K562 (cell line): ENCODE measurements around the gene CEL. TPM values are rescaled to one million over a fixed set of nuclear protein-coding genes. Genes with fewer than 3 reads are reported as not detected.

Source experiments
- ATAC-seq: fragments of 200-7000 bp; cut with Tn5 transposase; 3 replicates; pipeline ENCODE4 v1.9.1; 2020; ENCODE audit warnings: moderate library complexity
- BruUV-seq: library from RNA; stranded (reverse); fragments of 400-500 nt; replicated peaks from 2 replicates; lab custom pipeline; 2021; lab: Mats Ljungman, UMichigan
- CTCF ChIA-PET: fragments of 300-600 bp; formaldehyde crosslinking; extraction: SDS; loops from one replicate; lab custom pipeline; 2021; ENCODE audit warnings: low intra/inter-chr PET ratio; lab: Yijun Ruan, JAX
- POLR2A ChIA-PET: fragments of 300-600, 350-650 bp; sonication (Branson Sonifier 250); formaldehyde crosslinking; extraction: SDS; loops from one replicate; lab custom pipeline; 2021; ENCODE audit warnings: antibody characterized with exemption, inconsistent platforms; lab: Yijun Ruan, JAX
- DNase-seq, 4 experiments: peaks; one replicate each; pipeline versions ENCODE4 v3.0.0 to v3.0.0-alpha.2; 2011 to 2018; ENCODE audit warnings: low spot score in 3 of 4, mixed read lengths in 3 of 4; ENCODE audit errors: extremely low read depth in 1 of 4
- FAIRE-seq: peaks from 2 replicates; lab custom pipeline; 2011; peaks lifted over from hg19 to GRCh38; lab: Jason Lieb, UNC
- H2AFZ ChIP-seq: 2 replicates; pipeline ENCODE4 v1.6.0; 2011; ENCODE audit warnings: low read depth, low read length, control low read depth, inconsistent platforms
- H3K27ac ChIP-seq: fragments of 200-600 bp; 3 replicates; pipeline ENCODE4 v1.8.0; 2011; ENCODE audit warnings: low read depth, mild to moderate bottlenecking, control low read depth, inconsistent platforms, low read length, moderate library complexity, mixed read lengths; ENCODE audit errors: extremely low read depth
- H3K27me3 ChIP-seq, 2 experiments: fragments of 300-600 bp in 1 of 2; 2 replicates in 1 of 2; 3 replicates in 1 of 2; pipeline versions ENCODE4 v1.6.0 to v1.8.0; 2011; ENCODE audit warnings: inconsistent platforms in 2 of 2, low read length in 2 of 2, mild to moderate bottlenecking in 1 of 2, mixed read lengths in 1 of 2, moderate library complexity in 1 of 2; ENCODE audit not compliant: control insufficient read depth in 2 of 2, insufficient read depth in 2 of 2
- H3K36me3 ChIP-seq: fragments of 300-600 bp; 3 replicates; pipeline ENCODE4 v1.8.0; 2011; ENCODE audit warnings: mild to moderate bottlenecking, low read length, inconsistent platforms; ENCODE audit not compliant: control insufficient read depth, insufficient read depth
- H3K4me1 ChIP-seq, 2 experiments: fragments of 200-600 bp in 1 of 2; replicated peaks in 1 of 2; 2 replicates in 1 of 2; 3 replicates in 1 of 2; pipeline versions ENCODE4 v1.5.1 to v1.8.0; 2011; ENCODE audit warnings: inconsistent platforms in 2 of 2, low read length in 2 of 2, mild to moderate bottlenecking in 1 of 2, mixed read lengths in 1 of 2, moderate library complexity in 1 of 2; ENCODE audit not compliant: control insufficient read depth in 2 of 2, insufficient read depth in 2 of 2
- H3K4me2 ChIP-seq: 2 replicates; pipeline ENCODE4 v1.6.1; 2011; ENCODE audit warnings: low read length, control low read depth, inconsistent platforms, mixed read lengths; ENCODE audit not compliant: insufficient read depth
- H3K4me3 ChIP-seq: fragments of 200-600 bp; sonication (generic), shearing (Covaris generic); 2 replicates; pipeline ENCODE4 v1.5.1; 2016; ENCODE audit warnings: control low read depth, inconsistent platforms
- H3K79me2 ChIP-seq: fragments of 200-600 bp; 3 replicates; pipeline ENCODE4 v1.8.0; 2011; ENCODE audit warnings: low read length, inconsistent platforms; ENCODE audit not compliant: control insufficient read depth, insufficient read depth
- H3K9ac ChIP-seq, 2 experiments: 2 replicates each; pipeline versions ENCODE4 v1.6.0 to v1.6.1; 2011; ENCODE audit warnings: low read depth in 2 of 2, low read length in 2 of 2, control low read depth in 1 of 2, inconsistent platforms in 1 of 2, mild to moderate bottlenecking in 1 of 2, mixed read lengths in 1 of 2; ENCODE audit not compliant: insufficient read depth in 1 of 2
- H3K9me1 ChIP-seq: one replicate; pipeline ENCODE4 v1.6.0; 2011; ENCODE audit warnings: inconsistent platforms, mild to moderate bottlenecking, low read length, moderate library complexity; ENCODE audit not compliant: control insufficient read depth, insufficient read depth
- H3K9me3 ChIP-seq: replicated peaks from 2 replicates; pipeline ENCODE4 v1.5.1; 2011; ENCODE audit warnings: low read depth, low read length, inconsistent platforms; ENCODE audit not compliant: control insufficient read depth, insufficient read depth
- H4K20me1 ChIP-seq: replicated peaks from 2 replicates; pipeline ENCODE4 v1.6.1; 2011; ENCODE audit warnings: low read length, inconsistent platforms, mixed read lengths; ENCODE audit not compliant: control insufficient read depth, insufficient read depth
- ARID1B ChIP-seq: fragments of 450-650 bp; IDR thresholded peaks from 2 replicates; pipeline ENCODE4 v1.6.1; 2016; ENCODE audit warnings: antibody characterized with exemption, mild to moderate bottlenecking, inconsistent platforms
- CBFA2T3 ChIP-seq: fragments of 450-650 bp; IDR thresholded peaks from 2 replicates; pipeline ENCODE4 v1.6.1; 2017
- FOXK2 ChIP-seq, 2 experiments: fragments of 450-650 bp; IDR thresholded peaks in 1 of 2; conservative IDR thresholded peaks in 1 of 2; 2 replicates each; pipeline ENCODE4 v1.6.1; 2016; ENCODE audit warnings: low read depth in 2 of 2, mild to moderate bottlenecking in 1 of 2
- PRMT5 ChIP-seq: sonication (generic); formaldehyde crosslinking; IDR thresholded peaks from 2 replicates; pipeline ENCODE4 v1.5.0; 2020; ENCODE audit warnings: missing genetic modification reagents
- TCF3 ChIP-seq: sonication (generic); formaldehyde crosslinking; IDR thresholded peaks from 2 replicates; pipeline ENCODE4 v1.4.0; 2020; ENCODE audit warnings: mild to moderate bottlenecking, missing genetic modification reagents
- ZNF644 ChIP-seq: fragments of 200-800 bp; sonication (Bioruptor generic); IDR thresholded peaks from 2 replicates; pipeline ENCODE4 v1.6.1; 2016; ENCODE audit warnings: low read depth, missing genetic modification characterization, missing compliant biosample characterization
- WGBS: fragments of 100-300 bp; shearing (Covaris generic); methylation state at CpG from one replicate; pipeline ENCODE4 v1.1.6; 2016; ENCODE audit warnings: low coverage, mixed read lengths; ENCODE audit not compliant: insufficient coverage; ENCODE audit errors: missing lambda C conversion rate; 5-methylcytosine and 5-hydroxymethylcytosine counted together
- in situ Hi-C: fragments of 300-500 bp; cut with MboI; formaldehyde crosslinking; loops from 4 replicates; pipeline ENCODE4 v1.15.0; 2018; ENCODE audit warnings: inconsistent platforms, mixed read lengths
- intact Hi-C: fragments of 100-400 bp; cut with micrococcal nuclease; formaldehyde crosslinking; loops from 2 replicates; pipeline ENCODE4 v1.14.2; 2022
- polyA plus RNA-seq, 8 experiments: library from polyadenylated mRNA; depleted of rRNA in 4 of 8; stranded (reverse) in 5 of 8; unstranded in 3 of 8; fragments of >200 nt; fragmentation: Nextera tagmentation in 2 of 8; fragmentation: Illumina TruSeq in 1 of 8; extraction: Ambion mirVana in 2 of 8; extraction: Trizol in 1 of 8; gene quantifications; 2 replicates each; pipeline versions ENCODE4 v1.2.1 to v1.2.3, GENCODE V29; 2011 to 2014; ENCODE audit warnings: inconsistent platforms in 1 of 8, missing spikeins in 1 of 8
- total RNA-seq, 7 experiments: library from RNA; depleted of rRNA in 6 of 7; stranded (reverse); fragments of >200 nt in 6 of 7; fragmentation: Illumina TruSeq in 2 of 7; extraction: Trizol in 2 of 7; gene quantifications; 2 replicates each; pipeline versions ENCODE4 v1.2.1 to v1.2.3, GENCODE V29; 2011 to 2021; ENCODE audit warnings: low replicate concordance in 1 of 7
- TF ChIP-seq, protein P1 (sequence below): fragments of 450-650 bp; IDR thresholded peaks from 2 replicates; pipeline ENCODE4 v1.6.1; 2017; ENCODE audit warnings: antibody characterized with exemption, mild to moderate bottlenecking

Gene CEL
- total and polyA plus RNA-seq, 9 of the 15 experiments (the other 6 are each of a cell fraction or from before 2014, with no cell fraction given), result 0.09 to 3.0 (median 0.51) TPM; not detected in 2

DNA sequence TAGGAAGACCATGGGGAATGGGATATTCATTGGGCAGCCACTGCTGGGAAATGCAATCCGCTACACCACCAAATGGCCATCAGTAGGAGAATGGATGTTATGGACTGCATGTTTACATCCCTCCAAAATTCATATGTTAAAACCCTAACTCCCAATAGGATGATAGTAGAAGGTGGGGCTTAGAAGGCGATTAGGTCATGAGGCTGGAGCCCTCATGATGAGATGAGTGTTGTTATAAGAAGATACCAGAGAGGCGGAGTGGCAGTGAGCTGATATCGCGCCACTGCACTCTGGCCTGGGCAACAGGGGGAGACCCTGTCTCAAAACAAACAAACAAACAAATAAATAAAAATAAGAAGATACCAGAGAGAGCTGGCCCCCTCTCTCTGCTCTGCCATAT, 47.1 kb upstream of the CEL start:
- Histone ChIP-seq H2AFZ (peak overlapping the region; percentile 69), H4K20me1 (no peaks in the 10 kb centered on the region), H3K4me1 (peaks cover 0 to 14% of the 10 kb centered on the region in 2 experiments; a peak in 2 of 5 replicates), H3K36me3 (no peaks in the 10 kb centered on the region), H3K27me3 (no peaks in the 10 kb centered on the region), H3K4me2 (no peak overlapping the region), H3K27ac (peak overlapping the region; percentile 16; the same call in 1 of the 3 replicates), H3K4me3 (no peak overlapping the region)
- intact Hi-C loops, result loop anchor here (10.0 kb wide), 1 partner anchor 1150 kb away; the partner anchor contains the start of gene RNU6ATAC
- WGBS, result 47% methylated on average over 5 of the region's 5 CpGs
- POLR2A ChIA-PET, result interaction anchor here (1.0 to 2.4 kb wide), 2 partner anchors 10 to 16 kb away, joined by 3 to 11 read pairs; partner anchors contain the start of gene GTF3C5
- in situ Hi-C loops, result no loop called here
- peak; percentile 67 for ATAC-seq
- TF ChIP-seq ARID1B, result peak; percentile 23; the same call in 1 of the 2 replicates
- TF ChIP-seq ZNF644 (tag), result 0 out of 2 replicates have a peak, but pooled peaks have one; percentile 37
- no peak for TF ChIP-seq TCF3
- peak; percentile 45; the same call in 1 of the 2 replicates for TF ChIP-seq CBFA2T3
- no peak for TF ChIP-seq PRMT5 (CRISPR knock-in tag)
- TF ChIP-seq FOXK2 (conservative IDR thresholded peaks at IDR 0.05 in 1 of 2, IDR thresholded peaks at IDR 0.05 in 1 of 2; ENCODE audit: low read depth in 2 of 2), result peak; percentile 35 to 40; a peak in 1 of 4 replicates
- TF ChIP-seq, protein P1, sequence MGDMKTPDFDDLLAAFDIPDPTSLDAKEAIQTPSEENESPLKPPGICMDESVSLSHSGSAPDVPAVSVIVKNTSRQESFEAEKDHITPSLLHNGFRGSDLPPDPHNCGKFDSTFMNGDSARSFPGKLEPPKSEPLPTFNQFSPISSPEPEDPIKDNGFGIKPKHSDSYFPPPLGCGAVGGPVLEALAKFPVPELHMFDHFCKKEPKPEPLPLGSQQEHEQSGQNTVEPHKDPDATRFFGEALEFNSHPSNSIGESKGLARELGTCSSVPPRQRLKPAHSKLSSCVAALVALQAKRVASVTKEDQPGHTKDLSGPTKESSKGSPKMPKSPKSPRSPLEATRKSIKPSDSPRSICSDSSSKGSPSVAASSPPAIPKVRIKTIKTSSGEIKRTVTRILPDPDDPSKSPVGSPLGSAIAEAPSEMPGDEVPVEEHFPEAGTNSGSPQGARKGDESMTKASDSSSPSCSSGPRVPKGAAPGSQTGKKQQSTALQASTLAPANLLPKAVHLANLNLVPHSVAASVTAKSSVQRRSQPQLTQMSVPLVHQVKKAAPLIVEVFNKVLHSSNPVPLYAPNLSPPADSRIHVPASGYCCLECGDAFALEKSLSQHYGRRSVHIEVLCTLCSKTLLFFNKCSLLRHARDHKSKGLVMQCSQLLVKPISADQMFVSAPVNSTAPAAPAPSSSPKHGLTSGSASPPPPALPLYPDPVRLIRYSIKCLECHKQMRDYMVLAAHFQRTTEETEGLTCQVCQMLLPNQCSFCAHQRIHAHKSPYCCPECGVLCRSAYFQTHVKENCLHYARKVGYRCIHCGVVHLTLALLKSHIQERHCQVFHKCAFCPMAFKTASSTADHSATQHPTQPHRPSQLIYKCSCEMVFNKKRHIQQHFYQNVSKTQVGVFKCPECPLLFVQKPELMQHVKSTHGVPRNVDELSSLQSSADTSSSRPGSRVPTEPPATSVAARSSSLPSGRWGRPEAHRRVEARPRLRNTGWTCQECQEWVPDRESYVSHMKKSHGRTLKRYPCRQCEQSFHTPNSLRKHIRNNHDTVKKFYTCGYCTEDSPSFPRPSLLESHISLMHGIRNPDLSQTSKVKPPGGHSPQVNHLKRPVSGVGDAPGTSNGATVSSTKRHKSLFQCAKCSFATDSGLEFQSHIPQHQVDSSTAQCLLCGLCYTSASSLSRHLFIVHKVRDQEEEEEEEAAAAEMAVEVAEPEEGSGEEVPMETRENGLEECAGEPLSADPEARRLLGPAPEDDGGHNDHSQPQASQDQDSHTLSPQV, result 0 out of 2 replicates have a peak, but pooled peaks have one; percentile 6
- TF ChIP-seq, all 486 proteins: peak for 5
- Histone ChIP-seq H3K9ac (no peak overlapping the region), H3K79me2 (no peaks in the 10 kb centered on the region), H3K9me3 (no peaks in the 10 kb centered on the region; the same call in 1 of the 2 replicates), H3K9me1 (no peaks in the 10 kb centered on the region)
- DNase-seq, result peak in 1 of 4 experiments; percentile 34
- CTCF ChIA-PET, result no interaction called here
- FAIRE-seq, result peak; percentile 37
- no TSS peak for BruUV-seq
